Sigmoid colon (tissue), 3 donors: ENCODE measurements around the gene GCHFR.

Experiments
- CTCF ChIP-seq, 4 experiments: fragments of 450-650 bp in 3 of 4; fragments of 200-600 bp in 1 of 4; IDR thresholded peaks; one replicate each; pipeline ENCODE4 v1.5.1; 2016 to 2019; ENCODE audit warnings: antibody characterized with exemption in 4 of 4, mild to moderate bottlenecking in 3 of 4, moderate library complexity in 2 of 4
- POLR2A ChIP-seq, 2 donors: fragments of 450-650 bp; IDR thresholded peaks; one replicate each; pipeline ENCODE4 v1.6.1; 2016; ENCODE audit warnings: antibody characterized with exemption in 2 of 2, mild to moderate bottlenecking in 2 of 2, moderate library complexity in 2 of 2

- TF ChIP-seq CTCF (IDR thresholded peaks at IDR 0.05) (no peak), POLR2A (IDR thresholded peaks at IDR 0.05) (no peak)
These were observed 51.3 kb downstream of the GCHFR start for GRCh38 chr15:40815042-40815698.
